ENCODE measurements around the gene PPP1R3E. TPM values are rescaled to one million over a fixed set of nuclear protein-coding genes. Genes with fewer than 3 reads are reported as not detected.

The PPP1R3E gene, protein sequence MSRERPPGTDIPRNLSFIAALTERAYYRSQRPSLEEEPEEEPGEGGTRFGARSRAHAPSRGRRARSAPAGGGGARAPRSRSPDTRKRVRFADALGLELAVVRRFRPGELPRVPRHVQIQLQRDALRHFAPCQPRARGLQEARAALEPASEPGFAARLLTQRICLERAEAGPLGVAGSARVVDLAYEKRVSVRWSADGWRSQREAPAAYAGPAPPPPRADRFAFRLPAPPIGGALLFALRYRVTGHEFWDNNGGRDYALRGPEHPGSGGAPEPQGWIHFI
- total RNA-seq: 3.9 and 6.1 TPM in 2 replicates
- 4.6 and 4.8 TPM in 2 replicates for polyA plus RNA-seq

DNA sequence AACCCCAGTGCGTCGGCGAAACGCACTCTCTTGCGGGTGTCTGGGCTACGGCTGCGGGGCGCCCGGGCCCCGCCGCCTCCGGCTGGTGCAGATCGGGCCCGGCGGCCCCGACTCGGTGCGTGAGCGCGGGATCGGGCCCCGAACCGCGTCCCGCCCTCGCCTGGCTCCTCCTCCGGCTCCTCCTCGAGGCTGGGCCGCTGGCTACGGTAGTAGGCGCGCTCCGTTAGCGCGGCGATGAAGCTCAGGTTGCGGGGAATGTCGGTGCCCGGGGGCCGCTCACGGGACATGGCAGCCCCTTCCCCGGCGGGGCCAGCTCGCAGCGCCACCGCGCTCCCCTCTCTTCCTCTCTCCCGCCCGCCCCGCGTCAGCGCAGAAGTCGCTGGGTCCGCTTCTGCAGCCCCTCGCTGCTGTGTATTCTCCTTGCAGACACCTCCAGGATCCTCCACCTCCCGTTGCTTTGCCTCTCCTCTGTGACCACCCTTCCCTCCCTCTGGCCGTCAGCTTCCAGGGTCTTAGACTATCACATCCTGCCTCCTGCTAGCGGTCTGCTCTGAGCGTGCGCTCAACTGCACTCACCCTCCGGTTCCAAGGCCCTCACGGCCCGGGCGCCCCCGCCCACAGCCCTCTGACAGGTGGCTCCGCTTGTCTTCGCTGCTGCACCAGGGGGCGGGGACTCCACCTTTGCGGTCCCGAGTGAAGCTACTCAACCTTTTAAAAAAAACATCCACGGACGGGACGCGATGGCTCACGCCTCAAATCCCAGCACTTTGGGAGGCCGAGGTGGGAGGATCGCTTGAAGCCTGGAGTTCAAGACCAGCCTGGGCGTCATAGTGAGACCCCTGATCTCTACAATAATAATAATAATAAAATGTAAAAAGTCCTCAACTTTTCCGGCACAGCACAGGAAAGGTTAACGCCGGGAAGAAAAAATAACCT lies at the start of gene PPP1R3E:
Gene PPP1R3E, minus strand, starts transcription at position 570 of the 936 bp plus-strand sequence. Its CDS starts 283 bp downstream, at position 287.
- Histone ChIP-seq H2AFZ (peak within 1 kb of the TSS; percentile 73), H4K20me1 (ENCODE audit: insufficient read depth, poor library complexity, severe bottlenecking) (no peaks in the 10 kb centered on the region), H3K9me2 (replicated peaks; ENCODE audit: insufficient read depth) (no peaks in the 10 kb centered on the region), H3K27me3 (no peaks in the 10 kb centered on the region), H3K9me3 (ENCODE audit: low read depth) (no peaks in the 10 kb centered on the region), H3K27ac (peak within 1 kb of the TSS; percentile 90), H3K4me1 (ENCODE audit: insufficient read depth) (peaks cover 25% of the 10 kb centered on the region), H3K4me3 (peak within 1 kb of the TSS; percentile 57), H3K4me2 (peak within 1 kb of the TSS; percentile 88), H3K79me2 (peaks cover 21% of the 10 kb centered on the region), H3K36me3 (replicated peaks; ENCODE audit: insufficient read depth, low read depth) (no peaks in the 10 kb centered on the region)
- DNase-seq (ENCODE audit: low spot score): peak; percentile 85
- WGBS (ENCODE audit: low lambda C conversion rate, missing lambda C conversion rate): 7% methylated on average over 54 of the region's 81 CpGs
- TF ChIP-seq, protein P1, sequence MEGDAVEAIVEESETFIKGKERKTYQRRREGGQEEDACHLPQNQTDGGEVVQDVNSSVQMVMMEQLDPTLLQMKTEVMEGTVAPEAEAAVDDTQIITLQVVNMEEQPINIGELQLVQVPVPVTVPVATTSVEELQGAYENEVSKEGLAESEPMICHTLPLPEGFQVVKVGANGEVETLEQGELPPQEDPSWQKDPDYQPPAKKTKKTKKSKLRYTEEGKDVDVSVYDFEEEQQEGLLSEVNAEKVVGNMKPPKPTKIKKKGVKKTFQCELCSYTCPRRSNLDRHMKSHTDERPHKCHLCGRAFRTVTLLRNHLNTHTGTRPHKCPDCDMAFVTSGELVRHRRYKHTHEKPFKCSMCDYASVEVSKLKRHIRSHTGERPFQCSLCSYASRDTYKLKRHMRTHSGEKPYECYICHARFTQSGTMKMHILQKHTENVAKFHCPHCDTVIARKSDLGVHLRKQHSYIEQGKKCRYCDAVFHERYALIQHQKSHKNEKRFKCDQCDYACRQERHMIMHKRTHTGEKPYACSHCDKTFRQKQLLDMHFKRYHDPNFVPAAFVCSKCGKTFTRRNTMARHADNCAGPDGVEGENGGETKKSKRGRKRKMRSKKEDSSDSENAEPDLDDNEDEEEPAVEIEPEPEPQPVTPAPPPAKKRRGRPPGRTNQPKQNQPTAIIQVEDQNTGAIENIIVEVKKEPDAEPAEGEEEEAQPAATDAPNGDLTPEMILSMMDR (IDR thresholded peaks at IDR 0.05; ENCODE audit: poor library complexity): no peak
- TF ChIP-seq EZH2phosphoT487 (IDR thresholded peaks at IDR 0.05; ENCODE audit: low read depth, severe bottlenecking, unreplicated experiment): no peak
- no peak for TF ChIP-seq EZH2 (IDR thresholded peaks at IDR 0.05; ENCODE audit: borderline replicate concordance)

DNA sequence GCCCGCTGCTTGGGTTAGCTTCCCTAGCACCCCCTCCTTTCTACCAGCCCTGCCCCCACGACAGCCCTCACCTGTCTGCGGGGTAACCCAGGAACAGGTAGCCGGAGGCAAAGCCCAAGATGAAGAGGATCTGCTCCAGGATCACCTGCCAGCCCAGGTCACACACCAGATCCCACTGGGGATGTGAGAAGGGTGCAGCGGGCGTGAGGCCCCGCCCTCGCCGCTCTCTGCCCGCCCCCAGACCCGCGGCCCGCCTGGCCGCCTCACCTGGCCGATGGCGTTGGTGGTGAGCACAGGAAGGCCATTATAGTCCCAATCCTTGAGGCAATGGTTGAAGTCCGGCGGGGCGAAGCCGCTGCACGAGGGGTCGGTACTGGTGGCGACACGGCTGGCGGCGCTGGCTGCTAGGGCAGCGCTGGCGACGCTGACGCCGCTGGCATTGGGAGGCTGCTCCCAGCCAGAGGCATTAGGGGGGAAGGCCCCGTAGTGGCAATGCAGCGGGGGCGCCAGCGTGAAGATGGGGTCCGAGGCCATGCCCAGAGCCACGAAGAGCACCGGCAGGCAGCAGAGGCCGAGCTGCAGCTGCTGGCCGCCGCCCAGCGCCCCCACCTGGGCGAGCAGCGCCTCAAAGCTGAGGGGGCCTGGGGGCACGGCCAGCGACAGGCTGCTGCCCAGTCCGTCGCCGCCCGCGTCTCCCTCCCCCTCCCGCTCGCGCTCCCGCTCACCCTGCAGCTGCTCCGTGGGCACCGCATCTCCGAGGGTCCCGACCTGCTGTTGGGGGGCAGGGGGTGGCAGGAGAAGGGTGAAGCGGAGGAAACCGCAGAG lies 49.2 kb upstream of the PPP1R3E start:
- Histone ChIP-seq H3K4me2 (peak overlapping the region; percentile 99), H4K20me1 (ENCODE audit: insufficient read depth, poor library complexity, severe bottlenecking) (no peaks in the 10 kb centered on the region), H3K27me3 (no peaks in the 10 kb centered on the region), H3K4me3 (peak overlapping the region; percentile 68), H3K4me1 (ENCODE audit: insufficient read depth) (no peaks in the 10 kb centered on the region), H3K9me3 (ENCODE audit: low read depth) (no peaks in the 10 kb centered on the region), H3K36me3 (replicated peaks; ENCODE audit: insufficient read depth, low read depth) (no peaks in the 10 kb centered on the region), H3K27ac (peak overlapping the region; percentile 29), H3K79me2 (no peaks in the 10 kb centered on the region), H2AFZ (peak overlapping the region; percentile 91), H3K9me2 (replicated peaks; ENCODE audit: insufficient read depth) (no peaks in the 10 kb centered on the region)
- TF ChIP-seq EZH2 (IDR thresholded peaks at IDR 0.05; ENCODE audit: borderline replicate concordance): no peak
- TF ChIP-seq, protein P1 (IDR thresholded peaks at IDR 0.05; ENCODE audit: poor library complexity): peak; percentile 21
- DNase-seq (ENCODE audit: low spot score): peak; percentile 42
- WGBS (ENCODE audit: low lambda C conversion rate, missing lambda C conversion rate): 14% methylated on average over 34 of the region's 61 CpGs

DNA sequence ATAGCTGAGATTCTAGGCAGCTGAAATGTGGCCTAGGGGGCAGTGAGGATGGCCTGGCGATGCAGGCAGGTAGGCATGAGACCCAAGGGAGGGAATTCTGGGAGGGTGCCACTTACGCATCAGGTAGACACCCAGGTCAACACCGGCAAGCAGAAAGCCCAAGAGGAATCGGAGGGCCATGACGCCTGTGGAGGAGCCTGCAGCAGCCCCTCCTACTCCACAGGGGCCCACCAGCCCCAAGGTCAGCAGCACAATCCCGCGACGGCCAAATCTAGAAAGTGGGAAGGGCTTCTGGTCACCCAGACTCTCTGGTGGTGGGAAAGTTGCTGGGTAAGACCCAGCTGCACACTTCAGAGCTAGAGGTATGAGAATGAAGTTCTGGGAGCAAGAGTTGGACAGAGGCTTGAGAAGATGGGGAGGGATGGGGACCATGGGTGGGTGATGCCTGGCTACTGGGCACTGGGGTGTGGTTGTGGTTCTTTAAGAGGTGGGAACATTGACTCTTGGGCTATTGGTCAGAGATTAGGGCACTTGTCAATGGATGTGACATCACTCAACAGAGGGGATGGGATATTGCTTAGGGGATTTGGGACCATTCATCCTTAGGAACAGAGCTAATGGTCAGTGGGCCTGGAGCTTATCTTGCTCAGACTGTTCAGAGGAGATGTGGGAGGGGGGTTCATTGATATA lies 46.6 kb upstream of the PPP1R3E start:
- H3K27ac ChIP-seq: no peak overlapping the region
- H3K9me3 ChIP-seq (ENCODE audit: low read depth): no peaks in the 10 kb centered on the region
- no peaks in the 10 kb centered on the region for H3K9me2 ChIP-seq (replicated peaks; ENCODE audit: insufficient read depth)
- DNase-seq (ENCODE audit: low spot score): no peak
- H3K36me3 ChIP-seq (replicated peaks; ENCODE audit: insufficient read depth, low read depth): no peaks in the 10 kb centered on the region
- no peaks in the 10 kb centered on the region for H3K4me1 ChIP-seq (ENCODE audit: insufficient read depth)
- H3K4me3 ChIP-seq: no peak overlapping the region
- H3K27me3 ChIP-seq: no peaks in the 10 kb centered on the region
- no peaks in the 10 kb centered on the region for H4K20me1 ChIP-seq (ENCODE audit: insufficient read depth, poor library complexity, severe bottlenecking)
- 98% methylated on average over 8 of the region's 8 CpGs for WGBS (ENCODE audit: low lambda C conversion rate, missing lambda C conversion rate)
- H3K4me2 ChIP-seq: no peak overlapping the region
- no peaks in the 10 kb centered on the region for H3K79me2 ChIP-seq
- TF ChIP-seq, protein P1 (IDR thresholded peaks at IDR 0.05; ENCODE audit: poor library complexity): no peak
- TF ChIP-seq EZH2phosphoT487 (IDR thresholded peaks at IDR 0.05; ENCODE audit: low read depth, severe bottlenecking, unreplicated experiment) (no peak), EZH2 (IDR thresholded peaks at IDR 0.05; ENCODE audit: borderline replicate concordance) (no peak)
- no peak overlapping the region for H2AFZ ChIP-seq

All from hepatocyte (in vitro differentiated cells).